HEK293 (cell line): ENCODE data around the gene LTK.

Experiments used
- CTCF ChIA-PET: fragments of 350-600 bp; formaldehyde crosslinking; extraction: SDS; loops from one replicate; lab custom pipeline; 2021; ENCODE audit warnings: antibody characterized with exemption; lab: Yijun Ruan, JAX
- POLR2A ChIA-PET: fragments of 300-600 bp; formaldehyde crosslinking; extraction: SDS; loops from one replicate; lab custom pipeline; 2020; ENCODE audit warnings: antibody characterized with exemption, inconsistent platforms; lab: Yijun Ruan, JAX
- H3K27ac ChIP-seq: fragments of 200-500 bp; sonication (Bioruptor generic); 2 replicates; pipeline ENCODE4 v1.5.1; 2014; ENCODE audit warnings: low read depth, low read length, control low read depth, inconsistent platforms; ENCODE audit errors: extremely low read depth
- H3K36me3 ChIP-seq, 2 experiments: fragments of 200-500 bp in 1 of 2; sonication (Bioruptor generic) in 1 of 2; 1 replicate in 1 of 2; 2 replicates in 1 of 2; pipeline ENCODE4 v1.5.1; 2014 to 2017; ENCODE audit warnings: inconsistent platforms in 2 of 2, low read length in 2 of 2; ENCODE audit not compliant: control insufficient read depth in 2 of 2, insufficient read depth in 1 of 2
- H3K4me1 ChIP-seq: fragments of 200-500 bp; sonication (Bioruptor generic); 2 replicates; pipeline ENCODE4 v1.5.1; 2014; ENCODE audit warnings: mild to moderate bottlenecking, low read length, inconsistent platforms; ENCODE audit not compliant: control insufficient read depth, insufficient read depth
- H3K4me3 ChIP-seq: 2 replicates; pipeline ENCODE4 v1.5.1; 2011; ENCODE audit warnings: low read depth, mild to moderate bottlenecking, control low read depth, low read length, moderate library complexity
- H3K9me3 ChIP-seq: fragments of 200-500 bp; sonication (Bioruptor generic); 2 replicates; pipeline ENCODE4 v1.5.1; 2014; ENCODE audit warnings: low read depth, low read length, inconsistent platforms; ENCODE audit not compliant: control insufficient read depth, insufficient read depth
- KLF10 ChIP-seq: fragments of 450-650 bp; IDR thresholded peaks from 2 replicates; pipeline ENCODE4 v1.5.1; 2018; ENCODE audit warnings: missing biosample characterization, mild to moderate bottlenecking, missing genetic modification characterization
- KLF16 ChIP-seq: fragments of 450-650 bp; formaldehyde crosslinking; IDR thresholded peaks from 2 replicates; pipeline ENCODE4 v1.5.1; 2017; ENCODE audit warnings: missing biosample characterization, missing genetic modification characterization
- RBAK ChIP-seq: fragments of 450-650 bp; formaldehyde crosslinking; IDR thresholded peaks from 2 replicates; pipeline ENCODE4 v1.5.1; 2016; ENCODE audit warnings: missing biosample characterization, missing genetic modification characterization
- SP2 ChIP-seq: fragments of 450-650 bp; formaldehyde crosslinking; IDR thresholded peaks from 2 replicates; pipeline ENCODE4 v1.5.1; 2016; ENCODE audit warnings: missing biosample characterization, missing genetic modification characterization
- SP7 ChIP-seq: fragments of 450-650 bp; formaldehyde crosslinking; IDR thresholded peaks from 2 replicates; pipeline ENCODE4 v1.5.1; 2016; ENCODE audit warnings: missing biosample characterization, missing genetic modification characterization
- TRIM28 ChIP-seq: IDR thresholded peaks from 2 replicates; pipeline ENCODE4 v1.6.1; 2011; ENCODE audit warnings: low read length, control low read depth, borderline replicate concordance
- ZBTB1 ChIP-seq: fragments of 450-650 bp; formaldehyde crosslinking; IDR thresholded peaks from 2 replicates; pipeline ENCODE4 v1.5.1; 2016; ENCODE audit warnings: missing biosample characterization, missing genetic modification characterization
- ZBTB21 ChIP-seq: fragments of 450-650 bp; formaldehyde crosslinking; IDR thresholded peaks from 2 replicates; pipeline ENCODE4 v1.5.1; 2017; ENCODE audit warnings: missing biosample characterization, missing genetic modification characterization
- ZFHX2 ChIP-seq: fragments of 450-650 bp; formaldehyde crosslinking; conservative IDR thresholded peaks from 2 replicates; pipeline ENCODE4 v1.5.1; 2016; ENCODE audit warnings: missing biosample characterization, missing genetic modification characterization
- ZNF114 ChIP-seq: fragments of 450-650 bp; formaldehyde crosslinking; IDR thresholded peaks from 2 replicates; pipeline ENCODE4 v1.5.0; 2017; ENCODE audit warnings: missing biosample characterization, missing genetic modification characterization
- ZNF133 ChIP-seq: fragments of 450-650 bp; formaldehyde crosslinking; IDR thresholded peaks from 2 replicates; pipeline ENCODE4 v1.5.1; 2016; ENCODE audit warnings: missing biosample characterization, missing genetic modification characterization
- ZNF266 ChIP-seq: fragments of 450-650 bp; formaldehyde crosslinking; IDR thresholded peaks from 2 replicates; pipeline ENCODE4 v1.5.1; 2016; ENCODE audit warnings: missing biosample characterization, missing genetic modification characterization, low read depth
- ZNF274 ChIP-seq, 2 experiments: fragments of 200-500 bp in 1 of 2; fragments of 450-650 bp in 1 of 2; sonication (Bioruptor generic) in 1 of 2; formaldehyde crosslinking in 1 of 2; IDR thresholded peaks; 2 replicates each; pipeline versions ENCODE4 v1.5.1 to v1.6.1; 2014 to 2016; ENCODE audit warnings: borderline replicate concordance in 1 of 2, inconsistent platforms in 1 of 2, low read length in 1 of 2, missing biosample characterization in 1 of 2, missing genetic modification characterization in 1 of 2
- ZNF394 ChIP-seq: fragments of 450-650 bp; formaldehyde crosslinking; IDR thresholded peaks from 2 replicates; pipeline ENCODE4 v1.5.1; 2016; ENCODE audit warnings: missing biosample characterization, missing genetic modification characterization, mild to moderate bottlenecking, moderate library complexity, borderline replicate concordance
- ZNF416 ChIP-seq: fragments of 450-650 bp; formaldehyde crosslinking; IDR thresholded peaks from 2 replicates; pipeline ENCODE4 v1.5.1; 2016; ENCODE audit warnings: missing biosample characterization, missing genetic modification characterization
- ZNF48 ChIP-seq: fragments of 450-650 bp; formaldehyde crosslinking; IDR thresholded peaks from 2 replicates; pipeline ENCODE4 v1.5.1; 2016; ENCODE audit warnings: missing biosample characterization, missing genetic modification characterization
- ZNF629 ChIP-seq: fragments of 450-650 bp; formaldehyde crosslinking; IDR thresholded peaks from 2 replicates; pipeline ENCODE4 v1.5.1; 2017; ENCODE audit warnings: missing biosample characterization, missing genetic modification characterization
- ZNF654 ChIP-seq: fragments of 450-650 bp; formaldehyde crosslinking; IDR thresholded peaks from 2 replicates; pipeline ENCODE4 v1.5.1; 2016; ENCODE audit warnings: low read depth, missing biosample characterization, missing genetic modification characterization
- ZSCAN16 ChIP-seq: fragments of 450-650 bp; formaldehyde crosslinking; IDR thresholded peaks from 2 replicates; pipeline ENCODE4 v1.5.1; 2016; ENCODE audit warnings: missing biosample characterization, missing genetic modification characterization
- TF ChIP-seq, protein P1 (sequence below): fragments of 450-650 bp; formaldehyde crosslinking; optimal IDR thresholded peaks from 2 replicates; pipeline ENCODE3; 2016; ENCODE audit warnings: missing biosample characterization, mild to moderate bottlenecking, missing genetic modification characterization
- TF ChIP-seq, protein P2 (sequence below): fragments of 450-650 bp; formaldehyde crosslinking; IDR thresholded peaks from 2 replicates; pipeline ENCODE4 v1.5.1; 2016; ENCODE audit warnings: missing biosample characterization, missing genetic modification characterization, low read depth
- TF ChIP-seq, protein P3 (sequence below): fragments of 450-650 bp; formaldehyde crosslinking; IDR thresholded peaks from 2 replicates; pipeline ENCODE4 v1.5.1; 2016; ENCODE audit warnings: missing biosample characterization, missing genetic modification characterization

The LTK gene

DNA sequence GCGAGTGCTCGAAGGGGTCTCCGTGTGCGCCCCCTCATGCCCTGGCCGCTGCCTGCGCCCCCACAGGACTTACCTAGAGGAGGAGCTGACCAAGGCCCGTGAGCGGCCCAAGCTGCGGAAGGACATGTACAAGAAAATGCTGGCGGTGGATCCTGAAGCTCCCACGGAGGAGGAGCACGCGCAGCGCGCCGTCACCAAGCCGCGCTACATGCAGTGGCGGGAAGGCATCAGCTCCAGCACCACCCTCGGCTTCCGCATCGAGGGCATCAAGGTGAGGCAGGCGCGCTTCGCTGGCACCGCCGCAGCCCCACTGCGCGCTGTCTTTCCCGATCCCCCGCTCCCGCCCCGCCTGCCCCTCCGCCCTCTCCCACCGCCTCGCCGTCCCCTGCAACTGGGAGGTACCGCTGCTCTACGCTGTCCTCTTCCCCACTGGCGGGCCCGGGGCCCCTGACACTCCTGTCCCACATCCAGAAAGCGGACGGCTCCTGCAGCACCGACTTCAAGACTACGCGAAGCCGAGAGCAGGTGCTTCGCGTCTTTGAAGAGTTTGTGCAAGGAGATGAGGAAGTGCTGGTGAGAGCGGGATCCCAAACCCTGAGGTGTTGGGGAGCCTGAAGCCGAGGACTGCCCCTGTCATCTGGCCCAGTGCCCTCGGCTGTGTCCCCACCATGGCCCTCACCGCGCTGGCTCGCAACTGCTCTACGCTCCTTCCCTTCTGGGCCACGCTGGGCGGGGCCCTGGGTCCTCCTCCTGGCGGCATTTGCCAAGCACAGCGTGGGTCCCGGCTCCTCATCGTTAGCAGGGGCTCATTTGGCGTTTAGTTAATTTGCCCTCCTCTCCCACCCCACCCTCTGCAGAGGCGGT, 11.5 kb downstream of the LTK start:
- Histone ChIP-seq H3K36me3 (no peaks in the 10 kb centered on the region), H3K4me3 (no peak overlapping the region), H3K4me1 (no peaks in the 10 kb centered on the region), H3K9me3 (no peaks in the 10 kb centered on the region), H3K27ac (no peak overlapping the region)
- TF ChIP-seq RBAK (tag by site-specific recombination) (no peak), ZNF114 (tag by site-specific recombination) (no peak), TRIM28 (no peak), ZNF394 (tag by site-specific recombination) (no peak), SP2 (tag by site-specific recombination) (no peak), ZNF416 (tag by site-specific recombination) (no peak), ZSCAN16 (no peak), ZBTB1 (tag by site-specific recombination) (no peak), ZNF654 (tag by site-specific recombination) (no peak)
- ChIA-PET CTCF (interaction anchor here (0.6 kb wide), 1 partner anchor 308 kb away, joined by 5 read pairs; no protein-coding TSS in a partner anchor), POLR2A (no interaction called here)

DNA sequence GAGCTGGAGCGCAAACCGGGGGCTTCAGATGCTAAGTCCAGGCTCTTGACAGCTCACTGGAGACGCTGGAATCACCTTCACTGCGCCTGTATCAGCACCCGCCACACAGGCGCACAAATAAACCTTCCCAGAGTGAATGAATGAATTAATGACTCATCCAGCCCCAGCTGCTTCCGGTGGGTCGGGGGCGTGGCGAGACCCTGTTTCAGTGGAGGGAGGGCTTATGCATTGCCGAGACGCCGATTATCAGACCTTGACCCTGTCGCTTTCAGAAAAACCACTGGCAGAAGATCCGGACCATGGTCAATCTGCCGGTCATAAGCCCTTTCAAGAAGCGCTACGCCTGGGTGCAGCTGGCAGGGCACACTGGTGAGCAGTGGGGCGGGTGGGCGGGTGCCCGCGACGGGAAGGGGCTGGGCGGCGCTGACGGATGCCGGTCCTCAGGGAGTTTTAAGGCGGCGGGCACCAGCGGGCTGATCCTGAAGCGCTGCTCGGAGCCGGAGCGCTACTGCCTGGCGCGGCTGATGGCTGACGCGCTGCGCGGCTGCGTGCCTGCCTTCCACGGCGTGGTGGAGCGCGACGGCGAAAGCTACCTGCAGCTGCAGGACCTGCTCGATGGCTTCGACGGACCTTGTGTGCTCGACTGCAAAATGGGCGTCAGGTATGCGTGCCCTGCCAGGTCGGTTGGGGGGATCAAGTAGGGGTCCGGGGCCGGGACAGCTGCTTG, 12.3 kb downstream of the LTK start:
- no peaks in the 10 kb centered on the region for H3K4me1 ChIP-seq

DNA sequence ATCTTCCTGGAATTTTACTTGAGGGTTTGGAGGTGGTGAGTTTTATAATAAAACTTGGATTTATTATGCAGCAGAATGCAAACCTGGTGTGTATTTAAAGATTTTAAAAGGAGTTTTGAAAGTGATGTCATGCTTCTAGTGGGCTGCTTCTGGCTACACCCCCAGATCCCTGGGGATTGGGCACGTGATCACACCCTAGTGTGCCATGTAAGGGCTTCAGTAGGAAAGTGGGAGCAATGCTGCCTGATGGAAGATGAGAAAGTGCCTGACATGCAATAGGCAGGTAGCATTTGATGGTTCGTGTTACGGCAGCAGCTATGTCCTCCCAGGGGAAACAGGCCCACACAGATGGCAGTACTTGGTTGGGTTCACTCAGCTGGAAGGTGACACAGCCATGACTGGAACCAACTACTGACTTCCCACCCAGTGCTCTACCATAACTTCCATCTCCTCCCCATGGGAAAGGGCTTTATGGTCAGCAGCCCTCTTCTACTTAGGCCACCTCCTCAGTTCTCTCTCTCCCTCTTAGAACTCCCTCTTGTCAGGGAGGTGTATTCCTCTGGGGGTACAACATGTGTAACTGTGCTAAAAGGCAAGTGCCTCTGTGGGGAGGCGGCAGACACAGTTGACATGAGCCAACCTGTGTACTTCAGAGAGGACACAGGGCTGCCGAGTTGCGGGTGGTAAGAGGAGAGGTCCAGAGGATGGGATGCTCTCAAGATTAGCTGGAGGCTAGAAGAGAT, 14.3 kb downstream of the LTK start:
- ChIA-PET CTCF (no interaction called here), POLR2A (no interaction called here)
- TF ChIP-seq ZFHX2 (tag by site-specific recombination) (peak; percentile 78), ZNF266 (tag by site-specific recombination) (no peak), ZNF629 (tag by site-specific recombination) (peak; percentile 60), KLF10 (tag by site-specific recombination) (peak; percentile 46; the same call in 1 of the 2 replicates), ZNF133 (tag by site-specific recombination) (peak; percentile 84), ZBTB21 (0 out of 2 replicates have a peak, but pooled peaks have one; percentile 49), SP7 (peak; percentile 54; the same call in 1 of the 2 replicates)
- TF ChIP-seq, protein P1, sequence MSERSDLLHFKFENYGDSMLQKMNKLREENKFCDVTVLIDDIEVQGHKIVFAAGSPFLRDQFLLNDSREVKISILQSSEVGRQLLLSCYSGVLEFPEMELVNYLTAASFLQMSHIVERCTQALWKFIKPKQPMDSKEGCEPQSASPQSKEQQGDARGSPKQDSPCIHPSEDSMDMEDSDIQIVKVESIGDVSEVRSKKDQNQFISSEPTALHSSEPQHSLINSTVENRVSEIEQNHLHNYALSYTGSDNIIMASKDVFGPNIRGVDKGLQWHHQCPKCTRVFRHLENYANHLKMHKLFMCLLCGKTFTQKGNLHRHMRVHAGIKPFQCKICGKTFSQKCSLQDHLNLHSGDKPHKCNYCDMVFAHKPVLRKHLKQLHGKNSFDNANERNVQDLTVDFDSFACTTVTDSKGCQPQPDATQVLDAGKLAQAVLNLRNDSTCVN (tag by site-specific recombination): no peak

More for the DNA sequence above, 12.3 kb downstream of the LTK start:
- no peaks in the 10 kb centered on the region for H3K36me3 ChIP-seq
- ChIA-PET CTCF (interaction anchor here (0.6 kb wide), 1 partner anchor 308 kb away, joined by 5 read pairs; no protein-coding TSS in a partner anchor), POLR2A (interaction anchor here (0.6 kb wide), 1 partner anchor 912 kb away, joined by 6 read pairs; no protein-coding TSS in a partner anchor)
- TF ChIP-seq ZNF48 (no peak), KLF16 (tag by site-specific recombination) (no peak), ZNF274 (IDR thresholded peaks at IDR 0.05; ENCODE audit: low read length) (no peak), ZNF274 (tag by site-specific recombination; IDR thresholded peaks at IDR 0.05; ENCODE audit: borderline replicate concordance) (no peak)
- TF ChIP-seq, protein P2, sequence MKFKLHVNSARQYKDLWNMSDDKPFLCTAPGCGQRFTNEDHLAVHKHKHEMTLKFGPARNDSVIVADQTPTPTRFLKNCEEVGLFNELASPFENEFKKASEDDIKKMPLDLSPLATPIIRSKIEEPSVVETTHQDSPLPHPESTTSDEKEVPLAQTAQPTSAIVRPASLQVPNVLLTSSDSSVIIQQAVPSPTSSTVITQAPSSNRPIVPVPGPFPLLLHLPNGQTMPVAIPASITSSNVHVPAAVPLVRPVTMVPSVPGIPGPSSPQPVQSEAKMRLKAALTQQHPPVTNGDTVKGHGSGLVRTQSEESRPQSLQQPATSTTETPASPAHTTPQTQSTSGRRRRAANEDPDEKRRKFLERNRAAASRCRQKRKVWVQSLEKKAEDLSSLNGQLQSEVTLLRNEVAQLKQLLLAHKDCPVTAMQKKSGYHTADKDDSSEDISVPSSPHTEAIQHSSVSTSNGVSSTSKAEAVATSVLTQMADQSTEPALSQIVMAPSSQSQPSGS (tag by site-specific recombination): no peak
- TF ChIP-seq, protein P3, sequence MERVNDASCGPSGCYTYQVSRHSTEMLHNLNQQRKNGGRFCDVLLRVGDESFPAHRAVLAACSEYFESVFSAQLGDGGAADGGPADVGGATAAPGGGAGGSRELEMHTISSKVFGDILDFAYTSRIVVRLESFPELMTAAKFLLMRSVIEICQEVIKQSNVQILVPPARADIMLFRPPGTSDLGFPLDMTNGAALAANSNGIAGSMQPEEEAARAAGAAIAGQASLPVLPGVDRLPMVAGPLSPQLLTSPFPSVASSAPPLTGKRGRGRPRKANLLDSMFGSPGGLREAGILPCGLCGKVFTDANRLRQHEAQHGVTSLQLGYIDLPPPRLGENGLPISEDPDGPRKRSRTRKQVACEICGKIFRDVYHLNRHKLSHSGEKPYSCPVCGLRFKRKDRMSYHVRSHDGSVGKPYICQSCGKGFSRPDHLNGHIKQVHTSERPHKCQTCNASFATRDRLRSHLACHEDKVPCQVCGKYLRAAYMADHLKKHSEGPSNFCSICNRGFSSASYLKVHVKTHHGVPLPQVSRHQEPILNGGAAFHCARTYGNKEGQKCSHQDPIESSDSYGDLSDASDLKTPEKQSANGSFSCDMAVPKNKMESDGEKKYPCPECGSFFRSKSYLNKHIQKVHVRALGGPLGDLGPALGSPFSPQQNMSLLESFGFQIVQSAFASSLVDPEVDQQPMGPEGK (tag by site-specific recombination): no peak
- H3K9me3 ChIP-seq: no peaks in the 10 kb centered on the region
- no peak overlapping the region for H3K4me3 ChIP-seq
- H3K27ac ChIP-seq: no peak overlapping the region

More for the DNA sequence above, 14.3 kb downstream of the LTK start:
- Histone ChIP-seq H3K9me3 (no peaks in the 10 kb centered on the region), H3K4me3 (no peak overlapping the region), H3K27ac (no peak overlapping the region), H3K4me1 (no peaks in the 10 kb centered on the region), H3K36me3 (no peaks in the 10 kb centered on the region)
